Amniotic epithelial cell (primary cell): ENCODE results near the gene DUSP5.
"Not testable (repeated sequence)": the region's sequence is repeated elsewhere in the genome, so short reads cannot be mapped to it uniquely, and the experiment has no call there.

Source experiments
- DNase-seq: peaks from one replicate; pipeline ENCODE4 v3.0.0-alpha.2; 2010; ENCODE audit warnings: low read depth

DUSP5 gene

DNA sequence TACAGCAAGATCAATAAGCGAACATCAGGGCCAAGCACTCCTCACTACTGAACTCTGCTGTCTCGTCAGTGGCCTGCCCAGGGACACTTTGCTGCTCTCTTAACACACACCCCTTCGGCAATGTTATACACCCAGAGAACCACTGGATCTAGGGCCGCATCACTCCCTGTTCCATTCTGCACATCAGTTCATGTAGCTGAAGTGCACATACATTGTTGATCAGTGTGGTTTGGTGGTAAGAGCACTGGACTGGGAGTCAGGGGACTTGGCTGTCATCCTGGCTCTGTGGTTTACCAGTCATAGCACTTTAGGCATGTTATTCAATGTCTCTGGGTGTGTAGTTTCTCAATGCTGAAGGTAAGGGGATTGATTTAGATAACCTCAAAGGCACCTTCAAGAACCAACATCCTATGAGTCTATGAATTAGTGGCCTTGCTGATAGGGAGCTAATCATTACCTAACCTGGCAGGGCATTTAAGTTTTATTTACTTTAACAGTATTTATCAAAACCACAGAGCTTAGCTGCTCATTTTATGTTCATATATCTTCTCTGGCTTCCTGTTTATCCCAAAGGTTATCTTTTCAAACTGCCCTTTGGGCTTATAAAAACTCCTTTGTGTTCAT is 24.8 kb downstream of the DUSP5 start:
- peak; percentile 87 for DNase-seq

DNA sequence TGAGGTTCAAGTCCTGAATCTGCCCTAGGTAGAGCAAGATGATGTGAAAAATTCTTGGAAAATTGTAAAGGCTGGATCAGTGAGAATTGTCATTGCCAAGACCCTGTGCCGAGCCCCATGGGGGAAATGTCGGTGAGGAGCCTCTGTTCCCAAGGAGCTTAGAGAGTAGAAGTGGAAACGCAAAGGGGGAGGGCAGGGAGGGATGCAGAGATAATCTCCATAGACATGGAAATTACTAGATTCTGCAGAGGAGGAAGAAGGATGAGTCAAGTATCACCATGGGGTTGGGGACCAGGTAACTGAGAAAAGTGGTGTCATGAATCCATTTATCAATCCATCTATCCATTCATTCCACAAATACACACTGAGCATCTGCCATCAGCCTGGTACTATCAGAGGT is 26.0 kb downstream of the DUSP5 start:
- DNase-seq = no peak

DNA sequence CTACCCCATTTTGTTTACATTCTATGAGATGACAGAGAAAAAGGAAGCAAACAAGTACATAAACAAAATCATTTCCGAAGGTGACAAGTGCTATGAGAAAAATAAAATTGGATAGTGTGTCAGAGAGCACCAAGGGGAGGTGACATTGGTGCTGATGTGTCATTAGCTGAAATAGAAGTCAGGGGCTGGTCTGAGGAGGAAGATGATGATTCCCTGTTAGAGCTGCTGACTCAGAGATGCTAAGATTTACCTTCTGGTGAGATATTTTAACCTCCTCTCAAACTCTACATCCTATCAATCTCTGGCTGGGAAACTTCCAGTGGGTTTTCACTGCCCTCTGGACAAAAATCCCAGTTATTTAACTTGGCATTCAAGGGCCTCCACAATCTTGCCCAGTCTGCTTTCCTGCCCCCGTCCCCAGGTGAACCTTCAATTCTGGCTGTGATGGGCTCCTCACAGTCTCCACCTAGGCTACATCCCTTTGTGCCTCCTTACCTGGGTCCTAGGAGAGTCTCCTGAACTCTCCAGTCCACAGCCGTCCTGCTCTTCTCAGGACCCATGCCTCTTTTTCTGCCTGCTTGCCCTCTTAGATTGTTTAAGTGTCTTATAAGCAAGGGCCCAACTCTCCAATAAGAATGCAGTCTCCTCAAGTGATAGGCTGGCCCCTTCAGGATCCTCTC is 26.6 kb downstream of the DUSP5 start:
- DNase-seq = no peak

DNA sequence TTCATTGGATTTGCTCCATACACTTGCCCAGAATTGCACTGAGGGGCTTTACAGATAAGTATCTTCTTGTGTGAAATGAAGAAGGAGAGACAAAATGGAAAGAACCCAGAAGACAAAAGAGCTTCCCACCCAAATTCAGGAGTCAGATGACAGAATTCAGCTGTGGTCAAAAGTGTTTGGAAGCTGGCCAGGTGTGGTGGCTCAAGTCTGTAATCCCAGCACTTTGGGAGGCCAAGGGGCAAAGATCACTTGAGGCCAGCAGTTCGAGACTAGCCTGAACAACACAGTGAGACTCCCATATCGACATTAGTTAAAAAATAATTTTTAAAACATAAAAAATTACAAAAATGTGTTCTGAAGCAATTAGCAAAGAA is 27.1 kb downstream of the DUSP5 start:
- DNase-seq = no peak

DNA sequence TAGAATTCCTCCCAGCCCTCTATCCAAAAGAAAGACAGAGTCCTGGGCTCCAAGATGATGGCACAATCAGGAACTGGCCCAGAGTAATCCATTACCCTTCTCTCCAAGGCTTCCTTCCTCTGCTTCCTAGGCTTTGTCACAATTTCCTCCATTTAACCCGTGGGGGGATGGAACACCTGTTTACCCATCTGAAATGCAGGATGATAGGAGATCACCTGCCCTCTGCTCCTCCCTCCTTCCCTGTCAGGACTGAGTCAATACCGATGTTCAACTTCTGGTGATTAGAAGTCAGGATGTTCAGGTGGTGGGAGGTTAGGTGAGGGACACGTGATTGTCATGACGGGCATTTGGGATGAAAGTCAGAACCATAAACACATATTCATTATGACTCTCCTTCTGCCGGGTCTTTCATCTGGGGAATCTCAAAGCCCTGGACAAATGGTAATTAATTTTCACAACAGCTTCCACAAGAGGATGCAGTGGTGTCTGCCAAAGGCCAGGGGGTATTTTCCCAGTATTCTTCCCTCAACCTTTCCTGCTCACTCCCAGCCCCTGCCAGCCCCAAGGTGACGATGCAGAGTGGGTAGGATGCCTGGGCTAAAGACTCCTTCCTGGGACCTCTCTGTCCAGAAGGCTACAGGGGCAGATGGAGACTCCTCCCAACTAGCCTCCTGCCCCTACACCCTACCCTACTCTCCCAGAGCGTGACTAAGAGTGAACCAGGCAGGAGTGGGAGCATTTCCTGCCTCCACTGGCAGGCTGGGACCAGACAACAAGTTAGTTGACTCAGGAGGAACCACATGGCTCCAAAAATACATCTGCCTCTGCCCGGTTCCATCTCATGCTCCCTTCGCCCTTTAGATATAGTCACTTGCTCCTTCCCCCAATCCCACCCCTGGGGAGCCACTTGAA is 27.9 kb downstream of the DUSP5 start:
- DNase-seq = no peak

DNA sequence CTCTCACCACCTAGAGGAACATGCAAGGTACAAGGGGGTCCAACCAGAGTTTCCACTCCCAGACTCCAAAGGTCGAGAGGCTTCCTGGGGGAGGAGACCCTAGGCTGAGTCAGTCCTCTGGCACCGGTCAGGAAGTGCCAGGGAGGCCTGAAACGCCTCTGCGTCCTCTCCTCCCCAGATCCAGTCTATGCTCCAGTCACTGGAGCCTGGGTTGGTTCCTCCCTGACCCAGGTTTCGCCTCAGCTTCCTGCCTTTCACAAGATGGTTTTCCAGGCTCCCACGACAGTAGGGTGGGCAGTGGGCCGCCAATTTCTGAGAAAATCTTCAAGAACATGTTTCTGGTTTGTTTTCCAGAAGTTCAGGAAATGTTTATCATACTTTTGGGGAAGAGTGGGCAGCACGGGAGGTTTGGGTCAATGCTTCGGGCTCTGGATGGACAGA is 30.0 kb downstream of the DUSP5 start:
- DNase-seq = no peak

DNA sequence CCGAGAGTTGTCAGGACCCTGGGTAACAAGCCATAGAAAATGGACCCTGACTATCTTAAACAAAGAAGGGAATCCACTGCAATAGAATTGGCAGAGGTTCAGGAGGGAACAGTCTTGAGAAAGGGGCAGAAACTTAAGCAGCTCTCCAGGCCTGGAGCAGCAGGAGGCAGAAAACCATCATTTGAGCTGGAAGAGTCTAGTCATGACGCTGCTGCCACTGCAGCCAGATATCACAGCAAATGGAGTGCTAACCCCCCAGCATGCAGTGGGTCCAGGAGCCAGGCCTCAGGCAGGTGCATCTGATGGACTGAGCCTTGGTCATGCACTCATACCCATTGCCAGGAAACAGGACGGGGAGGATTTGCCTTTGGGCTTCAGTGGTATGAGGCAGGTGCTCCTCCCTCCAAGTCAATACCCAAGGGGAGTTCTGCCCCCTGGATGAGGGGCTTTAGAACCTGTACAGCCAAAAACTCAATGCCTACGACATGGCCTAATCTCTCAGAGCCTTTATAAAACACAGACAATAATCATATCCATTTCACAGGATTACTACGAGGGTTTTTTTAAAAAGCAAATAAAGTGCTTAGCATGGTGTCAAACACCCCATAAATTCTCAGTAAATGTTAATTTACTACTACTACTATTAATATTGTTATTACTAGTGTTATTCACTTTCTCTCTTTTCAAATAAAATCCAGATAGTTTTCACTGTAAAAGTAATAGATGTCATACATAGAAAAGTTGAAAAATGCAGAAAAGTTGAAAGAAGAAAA is 30.7 kb downstream of the DUSP5 start:
- DNase-seq = no peak

DNA sequence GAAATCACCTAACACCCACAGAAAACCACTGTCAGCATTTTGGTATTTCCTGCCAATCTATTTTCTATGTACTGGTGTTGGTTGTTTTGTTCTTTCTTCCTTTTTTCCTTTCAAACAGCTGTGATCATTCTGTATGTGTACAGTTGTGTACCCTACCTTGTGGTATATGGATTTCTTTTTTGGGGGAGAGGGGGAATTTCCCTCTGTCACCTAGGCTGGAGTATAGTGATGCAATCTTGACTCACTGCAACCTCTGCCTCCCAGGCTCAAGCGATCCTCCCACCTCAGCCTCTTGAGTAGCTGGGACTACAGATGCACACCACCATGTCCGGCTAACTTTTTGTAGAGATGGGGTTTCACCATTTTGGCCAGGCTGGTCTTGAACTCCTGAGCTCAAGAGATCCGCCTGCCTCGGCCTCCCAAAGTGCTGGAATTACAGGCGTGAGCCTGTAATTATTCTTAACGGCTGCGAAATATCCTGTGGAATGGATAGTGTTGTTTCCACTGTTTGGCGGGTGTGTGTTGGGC is 31.4 kb downstream of the DUSP5 start:
- not testable (repeated sequence) for DNase-seq

DNA sequence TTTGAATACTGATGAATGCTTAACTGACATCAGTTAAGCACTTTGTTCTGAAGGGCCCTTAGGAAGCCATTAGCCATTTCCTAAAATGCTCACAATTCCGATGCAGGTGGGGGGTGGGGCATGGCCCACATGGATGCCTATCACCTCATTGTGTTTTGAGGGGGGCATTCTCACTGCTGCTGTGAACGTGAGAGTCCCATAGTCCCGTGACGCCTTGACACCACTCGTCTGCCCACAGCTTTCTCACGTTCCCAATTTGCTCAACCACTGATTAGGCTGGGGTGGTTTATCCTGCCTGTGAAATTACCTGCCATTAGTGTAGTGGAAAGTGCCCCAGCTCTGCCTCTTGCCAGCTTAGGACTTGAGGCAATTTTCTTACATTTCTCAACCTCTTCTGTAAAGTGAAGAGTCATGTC is 31.9 kb downstream of the DUSP5 start:
- no peak for DNase-seq

DNA sequence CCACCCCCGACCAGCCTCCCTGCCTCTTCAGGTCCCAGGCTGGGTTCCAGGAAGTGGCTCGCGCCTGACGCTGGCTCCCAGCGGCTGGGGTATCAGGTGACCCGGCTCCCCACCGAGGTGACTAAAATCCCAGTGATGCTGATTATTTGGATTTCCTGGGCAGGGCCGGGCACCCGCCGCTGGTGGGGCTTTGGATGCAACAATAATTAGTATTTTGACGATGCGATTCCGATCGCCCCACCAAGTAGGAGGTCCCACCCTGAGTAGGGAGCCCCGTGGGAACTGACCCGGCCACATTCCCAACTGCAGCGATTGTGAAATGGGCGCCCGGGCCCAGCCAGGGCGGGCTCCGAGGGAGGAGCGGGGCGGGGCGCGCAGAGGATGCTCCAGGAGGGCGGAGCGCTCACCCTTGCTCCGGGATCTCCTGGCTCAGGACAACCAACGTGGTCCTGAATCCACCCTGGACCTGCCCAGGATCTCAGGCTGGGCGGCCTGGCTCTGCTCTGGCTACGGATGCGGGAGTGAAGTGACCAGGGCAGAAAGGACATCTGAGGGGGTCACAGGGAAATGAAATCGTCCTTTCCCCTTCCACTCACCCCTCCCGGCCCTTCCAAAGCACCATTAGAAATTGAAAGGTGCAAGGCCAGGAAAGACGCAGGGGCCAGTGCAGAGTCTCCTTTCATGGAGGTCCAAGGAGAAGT is 32.6 kb downstream of the DUSP5 start:
- peak; percentile 51 for DNase-seq

DNA sequence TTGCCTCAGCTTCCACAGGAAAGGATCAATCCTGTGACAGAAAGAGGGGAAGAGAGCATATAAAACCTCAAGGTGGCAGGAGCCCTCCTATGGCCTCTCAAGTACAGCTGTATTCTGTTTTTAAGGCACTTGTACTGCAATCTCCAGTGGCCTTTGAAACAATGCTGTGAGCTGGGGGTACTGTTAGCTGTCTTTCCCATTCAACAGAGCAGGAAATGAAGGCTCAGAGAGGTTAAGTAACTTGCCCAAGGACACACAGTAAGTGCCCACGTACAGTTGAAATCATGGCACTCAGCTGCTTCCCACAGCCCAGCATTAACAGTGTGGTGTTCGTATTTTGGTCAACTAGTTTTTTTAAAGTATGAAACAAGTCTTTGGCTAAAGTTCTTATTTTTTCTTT is 34.0 kb downstream of the DUSP5 start:
- DNase-seq = no peak

DNA sequence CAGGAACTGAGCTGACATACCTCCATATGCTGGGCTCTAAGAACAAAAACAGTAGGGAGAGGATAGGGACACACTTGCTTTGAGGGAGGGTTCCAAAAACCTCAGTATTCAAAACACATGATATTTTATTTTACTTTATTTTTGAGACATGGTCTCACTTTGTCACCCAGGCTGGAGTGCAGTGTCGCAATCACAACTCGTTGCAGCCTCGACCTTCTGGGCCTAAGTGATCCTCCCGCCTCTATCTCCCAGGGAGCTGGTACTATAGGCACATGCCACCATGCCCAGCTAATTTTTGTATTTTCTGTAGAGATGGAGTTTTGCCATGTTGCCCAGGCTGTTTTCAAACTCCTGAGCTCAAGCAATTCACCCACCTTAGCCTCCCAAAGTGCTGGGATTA is 34.9 kb downstream of the DUSP5 start:
- DNase-seq = not testable (repeated sequence)

DNA sequence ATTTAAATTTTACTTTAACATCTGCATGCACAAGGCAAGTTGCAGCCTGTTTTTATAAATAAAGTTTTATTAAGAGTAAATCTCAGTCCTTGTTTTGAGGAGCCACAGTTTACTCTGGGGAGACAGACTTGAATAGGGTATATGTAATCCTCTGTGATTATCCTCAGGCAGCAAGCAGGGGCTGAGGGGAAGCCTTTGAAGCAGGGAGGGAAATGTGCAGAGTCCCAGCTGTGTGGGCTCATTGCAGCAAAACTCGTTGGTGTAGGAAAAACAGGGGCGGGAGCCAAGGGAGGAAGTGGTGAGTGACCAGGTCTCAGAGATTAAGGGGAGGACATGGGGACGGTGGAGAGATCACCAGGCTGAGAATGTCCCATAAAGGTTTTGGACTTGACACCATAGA is 35.4 kb downstream of the DUSP5 start:
- no peak for DNase-seq

DNA sequence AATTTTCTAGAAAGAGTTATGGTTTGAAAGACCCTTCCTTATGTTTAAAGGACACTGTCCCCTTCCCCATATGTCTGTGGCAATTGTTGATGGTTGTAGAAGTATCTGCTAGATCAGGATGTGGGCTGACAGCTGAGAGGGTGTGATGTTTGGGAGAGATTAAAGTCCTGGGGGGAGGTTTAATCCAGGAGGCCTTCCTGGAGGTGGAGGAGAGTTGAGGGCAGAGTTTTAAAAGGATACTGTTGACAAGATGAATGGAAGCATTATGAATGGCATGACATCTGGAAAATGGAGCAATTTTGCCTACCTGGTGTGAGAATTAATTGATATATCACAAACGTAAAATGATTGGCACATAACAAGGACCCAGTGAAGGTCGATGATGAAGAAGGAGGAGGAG is 36.9 kb downstream of the DUSP5 start:
- DNase-seq = no peak

DNA sequence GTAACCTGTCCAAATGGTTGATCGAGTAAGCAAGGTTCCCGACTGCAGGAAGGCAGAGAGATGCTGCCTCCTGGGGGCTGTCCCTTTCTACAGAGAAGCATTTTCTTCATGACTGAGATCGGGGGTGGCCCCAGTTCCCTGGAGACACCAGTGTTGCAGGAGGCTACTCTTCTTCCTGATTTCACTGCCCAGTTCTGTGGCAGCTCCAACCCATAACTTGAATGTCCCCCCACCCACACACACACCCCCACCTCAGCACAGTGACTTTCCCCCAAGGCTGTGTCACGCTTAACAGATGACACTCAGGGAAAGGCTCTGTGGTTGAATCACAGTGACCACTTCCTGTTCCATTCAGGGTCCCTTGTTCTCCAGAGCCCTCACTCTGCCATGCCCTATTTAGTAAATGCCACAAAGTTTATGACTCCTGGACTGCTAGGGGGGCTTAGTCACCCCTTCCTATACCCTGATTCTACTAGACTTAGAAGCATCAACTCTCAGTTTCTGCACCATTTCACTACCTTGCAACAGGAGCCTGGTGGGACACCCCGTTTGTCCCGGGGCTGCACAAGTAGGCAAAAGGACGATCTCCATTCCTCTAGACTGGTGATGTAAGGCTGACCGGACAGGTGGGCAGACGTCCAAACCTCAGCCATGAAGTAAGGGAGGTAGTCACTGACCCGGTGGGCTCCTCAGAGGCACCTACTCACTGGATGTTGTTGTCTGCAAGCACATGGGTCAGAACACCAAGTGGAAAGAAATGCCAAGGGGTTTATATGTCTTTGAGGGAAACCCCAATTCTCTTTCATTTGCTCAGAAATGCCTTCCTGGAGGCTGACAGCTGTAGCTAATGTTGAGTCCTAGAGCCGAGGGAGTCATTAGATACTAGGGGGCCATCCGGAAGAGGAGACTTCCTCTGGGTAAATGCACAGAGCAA is 38.5 kb downstream of the DUSP5 start:
- DNase-seq = peak; percentile 78

DNA sequence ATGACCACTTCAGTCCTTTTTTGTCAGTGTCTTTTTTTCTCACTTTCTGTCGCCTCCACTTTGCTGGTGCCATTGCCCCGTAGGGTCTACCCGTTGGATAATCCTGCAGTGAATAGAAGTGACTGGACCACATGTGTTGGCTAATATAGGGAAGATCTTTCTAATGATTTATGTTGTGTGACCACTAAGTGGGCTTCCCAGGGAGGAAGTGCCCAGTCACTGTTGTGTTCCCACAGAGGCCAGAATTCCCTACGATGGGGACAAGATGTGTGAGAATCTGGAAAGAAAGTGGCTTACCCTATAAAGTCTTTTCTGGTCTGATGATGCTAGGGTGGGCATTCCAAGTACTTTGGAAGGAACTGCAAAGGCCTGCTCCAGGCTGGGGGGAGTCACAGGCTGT is 41.4 kb downstream of the DUSP5 start:
- no peak for DNase-seq

DNA sequence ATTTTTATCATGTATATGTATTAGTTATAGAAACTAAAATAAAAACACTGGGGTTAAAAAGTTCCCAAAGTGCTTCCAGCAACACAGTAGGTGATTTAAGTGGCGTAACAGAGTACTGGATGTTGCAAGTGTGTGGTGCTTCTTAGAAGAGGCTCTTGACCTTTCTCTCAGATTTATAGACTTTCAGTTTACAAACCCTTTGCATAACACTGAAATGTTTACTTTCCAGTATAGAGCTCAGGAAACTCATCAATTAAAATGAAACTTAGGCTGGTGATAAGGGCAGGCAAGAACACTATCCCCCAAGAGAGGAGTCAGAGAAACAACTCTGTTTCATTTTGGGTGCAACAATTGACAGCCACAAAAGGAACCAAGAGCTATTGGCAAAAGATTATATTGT is 42.3 kb downstream of the DUSP5 start:
- peak; percentile 66 for DNase-seq

DNA sequence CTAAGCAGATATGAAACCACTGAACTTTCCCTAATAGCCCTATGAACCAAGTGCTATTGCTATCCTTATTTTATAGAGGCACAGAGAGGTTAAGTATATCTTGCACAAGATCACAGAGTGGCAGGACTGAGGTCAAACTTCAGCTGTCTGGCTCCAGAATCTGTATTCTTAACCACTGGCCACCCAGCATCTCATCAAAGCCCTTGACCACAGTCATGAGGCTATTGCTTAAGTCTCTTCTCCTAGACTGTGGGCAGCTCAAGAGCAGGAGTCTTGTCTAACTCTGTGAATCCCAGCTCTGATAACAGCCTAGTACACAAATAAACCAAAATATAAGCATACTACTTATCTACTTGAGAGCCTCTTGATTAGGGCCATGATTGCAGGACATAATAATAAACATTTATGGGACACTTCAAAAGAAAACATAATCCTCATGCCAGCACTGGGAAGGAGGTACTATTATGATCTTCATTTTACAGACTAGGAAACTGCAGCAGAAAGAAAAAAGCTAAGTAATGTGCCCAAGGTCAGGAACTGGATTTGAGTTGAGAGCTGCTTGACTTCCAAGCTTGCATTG is 47.3 kb downstream of the DUSP5 start:
- DNase-seq = peak; percentile 99

DNA sequence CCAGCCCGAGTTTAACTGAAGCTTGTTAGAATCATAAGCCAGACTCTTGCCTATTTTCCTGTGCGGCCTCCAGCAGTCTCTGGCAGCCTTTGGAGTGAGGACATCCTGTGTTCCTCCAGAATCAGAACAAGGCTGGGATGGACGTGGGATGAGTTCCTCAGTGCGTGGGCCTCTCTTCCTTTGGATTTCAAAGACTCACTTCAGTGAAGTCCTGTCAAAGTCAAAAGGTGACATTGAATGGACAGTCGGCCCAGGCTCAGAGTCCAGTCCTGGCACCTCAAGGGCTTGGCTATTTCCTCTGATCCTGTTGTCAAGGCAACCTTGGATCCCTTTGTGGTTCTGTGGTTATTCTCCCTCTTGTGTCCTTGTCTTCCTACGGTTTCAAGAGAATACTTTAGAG is 48.4 kb downstream of the DUSP5 start:
- DNase-seq = no peak
